Measurements from ENCODE around the gene DPP4.

DPP4 gene

DNA sequence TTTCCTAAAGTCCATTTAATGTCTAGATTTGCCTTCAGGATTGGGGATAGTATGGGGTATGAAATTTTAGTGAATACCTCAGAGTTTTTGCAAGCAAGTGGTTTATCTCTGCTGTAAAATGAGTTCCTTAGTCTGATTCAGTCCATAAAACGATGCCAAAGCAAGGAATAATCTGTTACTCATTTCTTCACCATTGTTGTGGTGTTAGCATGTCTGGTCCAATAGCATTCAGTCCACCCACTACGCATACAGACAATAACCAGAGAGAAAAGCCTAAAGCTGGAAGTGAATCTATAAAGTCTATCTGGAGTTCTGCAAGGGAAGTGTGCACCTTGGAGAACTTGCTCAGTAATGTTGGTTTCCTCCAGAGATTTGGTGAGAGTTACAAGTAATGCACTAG, 12.9 kb upstream of the DPP4 start:
- H3K4me3 ChIP-seq (replicated peaks in 1 of 2; ENCODE audit: low read depth in 2 of 2, low read length in 2 of 2): no peak overlapping the region
- TF ChIP-seq, protein P1, sequence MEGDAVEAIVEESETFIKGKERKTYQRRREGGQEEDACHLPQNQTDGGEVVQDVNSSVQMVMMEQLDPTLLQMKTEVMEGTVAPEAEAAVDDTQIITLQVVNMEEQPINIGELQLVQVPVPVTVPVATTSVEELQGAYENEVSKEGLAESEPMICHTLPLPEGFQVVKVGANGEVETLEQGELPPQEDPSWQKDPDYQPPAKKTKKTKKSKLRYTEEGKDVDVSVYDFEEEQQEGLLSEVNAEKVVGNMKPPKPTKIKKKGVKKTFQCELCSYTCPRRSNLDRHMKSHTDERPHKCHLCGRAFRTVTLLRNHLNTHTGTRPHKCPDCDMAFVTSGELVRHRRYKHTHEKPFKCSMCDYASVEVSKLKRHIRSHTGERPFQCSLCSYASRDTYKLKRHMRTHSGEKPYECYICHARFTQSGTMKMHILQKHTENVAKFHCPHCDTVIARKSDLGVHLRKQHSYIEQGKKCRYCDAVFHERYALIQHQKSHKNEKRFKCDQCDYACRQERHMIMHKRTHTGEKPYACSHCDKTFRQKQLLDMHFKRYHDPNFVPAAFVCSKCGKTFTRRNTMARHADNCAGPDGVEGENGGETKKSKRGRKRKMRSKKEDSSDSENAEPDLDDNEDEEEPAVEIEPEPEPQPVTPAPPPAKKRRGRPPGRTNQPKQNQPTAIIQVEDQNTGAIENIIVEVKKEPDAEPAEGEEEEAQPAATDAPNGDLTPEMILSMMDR (IDR thresholded peaks at IDR 0.05; ENCODE audit: low read depth, low read length): no peak
- peak; percentile 58 to 85 for DNase-seq (ENCODE audit: low read depth in 2 of 2)

DNA sequence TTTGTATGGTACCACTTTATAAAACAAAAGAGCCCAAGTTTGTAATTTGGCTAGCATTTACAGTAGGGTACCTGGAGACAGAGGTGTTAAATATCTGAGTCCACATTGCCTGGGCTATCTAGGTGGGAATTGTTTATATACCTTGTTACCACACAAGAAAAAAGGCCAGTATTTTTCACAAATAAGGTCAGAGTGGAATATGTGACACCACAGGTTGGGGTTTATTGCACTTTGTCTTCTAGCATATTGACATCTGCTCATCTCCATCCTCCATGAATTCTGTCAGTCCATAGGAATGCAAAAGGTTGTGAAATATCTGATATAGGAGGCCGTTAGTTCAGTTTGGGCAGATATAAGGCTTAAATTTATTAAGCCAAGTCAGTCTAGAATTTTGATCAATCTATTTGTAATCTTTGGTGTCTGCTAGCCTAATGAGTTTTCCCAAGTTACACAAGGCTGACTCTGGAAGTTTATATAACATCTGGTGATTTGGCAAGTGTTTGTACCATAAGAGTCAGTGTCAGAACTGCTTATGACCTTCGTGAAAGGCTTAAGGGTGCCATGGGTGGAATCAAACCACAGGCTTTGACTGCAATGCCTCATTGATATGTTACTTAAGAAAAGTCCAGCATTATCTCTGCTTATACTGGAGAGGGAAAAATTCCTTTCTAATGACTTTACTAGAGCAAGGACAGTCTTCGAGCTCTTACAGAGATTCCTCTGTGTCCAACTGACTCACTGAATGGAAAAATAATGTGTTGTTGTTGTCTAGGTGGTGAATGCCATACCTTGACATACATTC, 11.3 kb upstream of the DPP4 start:
- no peak overlapping the region for H3K4me3 ChIP-seq (replicated peaks in 1 of 2; ENCODE audit: low read depth in 2 of 2, low read length in 2 of 2)
- DNase-seq (ENCODE audit: low read depth in 2 of 2): peak; percentile 86 to 88
- TF ChIP-seq, protein P1 (IDR thresholded peaks at IDR 0.05; ENCODE audit: low read depth, low read length): no peak

DNA sequence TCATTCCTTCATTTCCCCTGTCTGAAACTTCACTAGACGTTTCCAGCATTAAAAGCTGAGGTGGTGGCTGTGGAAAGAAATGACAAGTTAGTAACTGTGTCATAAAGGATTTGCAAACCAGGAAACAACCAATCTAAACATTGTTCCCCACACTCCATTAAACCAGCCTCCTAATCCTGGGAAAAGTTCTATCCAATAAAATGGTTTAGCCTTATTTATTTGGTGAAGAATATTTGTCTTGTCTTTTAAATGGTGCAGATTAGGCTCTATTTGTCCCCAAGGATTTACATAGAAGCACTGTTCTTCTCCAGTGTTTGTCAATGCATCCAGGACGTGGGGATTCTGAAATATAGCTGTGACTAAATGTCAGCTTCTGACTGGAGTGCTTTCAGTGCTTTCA, 10.5 kb upstream of the DPP4 start:
- TF ChIP-seq, protein P1 (IDR thresholded peaks at IDR 0.05; ENCODE audit: low read depth, low read length): no peak
- DNase-seq (ENCODE audit: low read depth in 2 of 2): no peak
- no peak overlapping the region for H3K4me3 ChIP-seq (replicated peaks in 1 of 2; ENCODE audit: low read depth in 2 of 2, low read length in 2 of 2)

DNA sequence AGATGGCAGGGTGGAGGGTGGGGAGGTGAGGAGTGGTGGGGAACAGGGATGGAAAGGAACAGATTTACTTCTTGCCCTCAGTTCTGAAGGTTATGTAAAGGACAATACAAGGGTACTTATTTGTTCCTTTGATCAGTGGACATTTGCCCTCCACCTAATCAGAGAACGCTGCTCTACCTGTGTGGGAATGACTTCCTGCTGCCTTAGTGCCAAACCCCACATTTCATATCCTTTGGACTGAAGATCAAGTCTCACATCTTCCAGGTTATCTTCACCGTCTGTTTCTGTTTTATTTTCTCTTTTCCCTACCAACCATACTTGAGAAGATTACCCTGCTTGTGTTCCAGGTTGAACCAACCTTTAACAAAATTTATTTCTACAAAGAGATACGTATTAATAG, 8.7 kb upstream of the DPP4 start:
- DNase-seq (ENCODE audit: low read depth in 2 of 2): no peak
- TF ChIP-seq, protein P1 (IDR thresholded peaks at IDR 0.05; ENCODE audit: low read depth, low read length): no peak

DNA sequence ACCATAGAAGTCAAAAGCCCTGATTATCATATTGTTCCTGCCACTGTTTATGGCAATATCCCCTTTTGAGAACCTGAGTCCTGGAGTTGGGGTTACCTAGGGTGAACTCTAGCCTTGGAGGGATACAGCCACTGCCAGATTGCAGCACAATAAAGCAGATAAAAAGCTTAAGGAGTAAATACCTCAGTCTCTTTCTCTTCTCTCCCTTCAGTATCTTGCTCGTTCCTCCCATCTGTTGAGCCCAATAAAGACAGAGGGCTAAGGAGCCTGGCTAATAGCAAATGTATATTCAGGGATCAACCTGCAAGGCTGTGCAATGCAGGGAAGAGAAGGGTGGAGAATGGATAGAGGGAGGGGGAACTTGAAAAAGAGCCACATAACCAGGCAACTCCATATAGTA, 8.0 kb upstream of the DPP4 start:
- H3K4me3 ChIP-seq (replicated peaks in 1 of 2; ENCODE audit: low read depth in 2 of 2, low read length in 2 of 2): no peak overlapping the region
- TF ChIP-seq, protein P1 (IDR thresholded peaks at IDR 0.05; ENCODE audit: low read depth, low read length): no peak
- DNase-seq (ENCODE audit: low read depth in 2 of 2): no peak

More for the DNA sequence above, 8.7 kb upstream of the DPP4 start:
- H3K4me3 ChIP-seq (replicated peaks in 1 of 2; ENCODE audit: low read depth in 2 of 2, low read length in 2 of 2): no peak overlapping the region

DNA sequence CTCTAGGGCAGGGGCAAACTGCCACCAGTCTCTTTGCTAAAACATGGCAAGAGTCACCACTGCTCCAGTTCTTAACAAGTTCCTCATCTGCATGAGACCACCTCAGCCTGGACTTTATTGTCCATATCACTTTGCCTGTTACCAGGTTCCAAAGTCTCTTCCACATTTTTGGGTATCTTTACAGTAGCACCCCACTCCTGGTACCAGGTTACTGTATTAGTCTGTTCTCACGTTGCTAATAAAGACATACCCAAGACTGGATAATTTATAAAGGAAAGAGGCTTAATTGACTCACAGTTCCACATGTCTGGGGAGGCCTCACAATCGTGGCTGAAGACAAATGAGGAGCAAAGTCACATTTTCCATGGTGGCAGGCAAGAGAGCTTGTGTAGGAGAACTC, 5.5 kb upstream of the DPP4 start:
- no peak for DNase-seq (ENCODE audit: low read depth in 2 of 2)
- H3K4me3 ChIP-seq (replicated peaks in 1 of 2; ENCODE audit: low read depth in 2 of 2, low read length in 2 of 2): no peak overlapping the region
- TF ChIP-seq, protein P1 (IDR thresholded peaks at IDR 0.05; ENCODE audit: low read depth, low read length): no peak

Measured in cardiac fibroblast (primary cell).